Spinal cord (tissue), 10 donors: ENCODE results near the gene AP2A1. TPM values are rescaled to one million over a fixed set of nuclear protein-coding genes. Genes with fewer than 3 reads are reported as not detected.

ENCODE experiments used
- DNase-seq, 6 donors: peaks; one replicate each; pipeline versions ENCODE4 v3.0.0 to v3.0.0-alpha.2; 2013 to 2015; ENCODE audit warnings: low spot score in 6 of 6, low read depth in 4 of 6
- H3K27ac ChIP-seq: one replicate; pipeline ENCODE4 v1.5.1; 2013; ENCODE audit warnings: low read depth, low read length, control low read depth
- H3K27me3 ChIP-seq: one replicate; pipeline ENCODE4 v1.6.1; 2013; ENCODE audit warnings: low read length; ENCODE audit not compliant: control insufficient read depth, insufficient read depth
- H3K36me3 ChIP-seq: one replicate; pipeline ENCODE4 v1.6.1; 2013; ENCODE audit warnings: low read length; ENCODE audit not compliant: control insufficient read depth, insufficient read depth
- H3K4me1 ChIP-seq: one replicate; pipeline ENCODE4 v1.6.1; 2013; ENCODE audit warnings: low read length; ENCODE audit not compliant: control insufficient read depth, insufficient read depth
- H3K4me3 ChIP-seq: one replicate; pipeline ENCODE4 v1.5.1; 2013; ENCODE audit warnings: low read depth, low read length, control low read depth
- H3K9me3 ChIP-seq: one replicate; pipeline ENCODE4 v1.6.1; 2013; ENCODE audit warnings: low read length; ENCODE audit not compliant: control insufficient read depth, insufficient read depth
- WGBS: methylation state at CpG from one replicate; pipeline ENCODE4 v1.1.5; 2013; ENCODE audit warnings: missing lambda C conversion rate; ENCODE audit not compliant: insufficient coverage; 5-methylcytosine and 5-hydroxymethylcytosine counted together
- polyA plus RNA-seq, 2 donors: library from polyadenylated mRNA; unstranded; fragments of 120-200 nt; gene quantifications; one replicate each; pipeline ENCODE4 v1.2.1, GENCODE V29; 2013; ENCODE audit not compliant: insufficient read length in 2 of 2
- total RNA-seq, 2 donors: library from RNA; depleted of rRNA in 1 of 2; stranded (reverse); fragments of 120-200 nt in 1 of 2; fragments of >200 nt in 1 of 2; gene quantifications; one replicate each; pipeline versions ENCODE4 v1.2.3 to v1.2.4, GENCODE V29; 2013 to 2014
- donor health status: healthy.

AP2A1 gene
- total and polyA plus RNA-seq, 4 donors, result 58.5 to 156 (median 106) TPM

DNA sequence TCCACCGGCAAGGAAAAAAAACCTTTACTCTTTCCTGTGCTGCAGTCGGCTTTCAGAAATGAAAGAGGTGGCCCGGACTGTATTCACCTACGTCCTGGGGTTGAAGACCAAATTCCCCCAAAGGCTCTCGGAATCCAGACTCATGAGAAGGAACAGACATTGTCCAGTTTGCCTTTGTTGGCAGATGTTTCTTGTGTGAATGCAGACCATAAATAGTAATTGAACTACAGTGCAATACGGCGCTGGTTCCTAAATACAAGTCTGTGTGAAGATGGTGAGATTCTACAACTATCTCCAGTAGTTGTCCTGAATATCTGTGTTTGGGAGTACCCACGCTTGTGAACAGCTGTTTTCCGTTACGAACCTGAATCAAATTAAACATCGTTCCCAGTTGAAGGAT is 72.9 kb downstream of the AP2A1 start:
- 95% methylated on average over 11 of the region's 11 CpGs for WGBS
- Histone ChIP-seq H3K36me3 (peaks cover 67% of the 10 kb centered on the region), H3K27ac (no peak overlapping the region), H3K4me1 (no peaks in the 10 kb centered on the region), H3K4me3 (no peak overlapping the region), H3K27me3 (no peaks in the 10 kb centered on the region), H3K9me3 (no peaks in the 10 kb centered on the region)
- DNase-seq, result no peak

- no peak for DNase-seq
- WGBS, result 86% methylated on average over 11 of the region's 11 CpGs
- Histone ChIP-seq H3K9me3 (no peaks in the 10 kb centered on the region), H3K4me3 (no peak overlapping the region), H3K27me3 (no peaks in the 10 kb centered on the region), H3K36me3 (peaks cover 61% of the 10 kb centered on the region), H3K27ac (no peak overlapping the region), H3K4me1 (no peaks in the 10 kb centered on the region)
These were observed 73.5 kb downstream of the AP2A1 start for GRCh38 chr19:49840321-49840720.

GRCh38 chr19:49840736-49841249 is 74.0 kb downstream of the AP2A1 start:
- WGBS, result 86% methylated on average over 12 of the region's 17 CpGs
- no peaks in the 10 kb centered on the region for H3K9me3 ChIP-seq
- no peaks in the 10 kb centered on the region for H3K4me1 ChIP-seq
- no peak overlapping the region for H3K27ac ChIP-seq
- no peak for DNase-seq
- no peaks in the 10 kb centered on the region for H3K27me3 ChIP-seq
- peaks cover 57% of the 10 kb centered on the region for H3K36me3 ChIP-seq
- no peak overlapping the region for H3K4me3 ChIP-seq

DNA sequence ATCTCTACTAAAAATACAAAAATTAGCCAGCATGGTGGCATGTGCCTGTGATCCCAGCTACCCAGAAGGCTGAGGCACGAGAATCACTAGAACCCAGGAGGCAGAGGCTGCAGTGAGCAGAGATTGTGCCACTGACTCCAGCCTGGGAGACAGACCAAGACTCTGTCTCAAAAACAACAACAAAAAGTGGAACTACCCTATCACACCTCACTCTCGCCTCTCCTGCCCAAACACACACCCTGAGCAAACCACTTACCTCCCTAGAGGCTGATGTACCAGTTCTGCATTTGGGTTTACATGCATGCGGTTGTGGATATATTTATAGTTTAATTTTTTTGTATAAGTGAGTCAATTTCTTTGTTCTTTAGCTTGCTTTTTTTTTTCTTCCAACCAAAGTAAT is 76.5 kb downstream of the AP2A1 start:
- Histone ChIP-seq H3K4me1 (no peaks in the 10 kb centered on the region), H3K9me3 (no peaks in the 10 kb centered on the region), H3K36me3 (peaks cover 32% of the 10 kb centered on the region), H3K27ac (no peak overlapping the region), H3K27me3 (no peaks in the 10 kb centered on the region), H3K4me3 (no peak overlapping the region)
- 83% methylated on average over 1 of the region's 3 CpGs for WGBS
- DNase-seq, result no peak

DNA sequence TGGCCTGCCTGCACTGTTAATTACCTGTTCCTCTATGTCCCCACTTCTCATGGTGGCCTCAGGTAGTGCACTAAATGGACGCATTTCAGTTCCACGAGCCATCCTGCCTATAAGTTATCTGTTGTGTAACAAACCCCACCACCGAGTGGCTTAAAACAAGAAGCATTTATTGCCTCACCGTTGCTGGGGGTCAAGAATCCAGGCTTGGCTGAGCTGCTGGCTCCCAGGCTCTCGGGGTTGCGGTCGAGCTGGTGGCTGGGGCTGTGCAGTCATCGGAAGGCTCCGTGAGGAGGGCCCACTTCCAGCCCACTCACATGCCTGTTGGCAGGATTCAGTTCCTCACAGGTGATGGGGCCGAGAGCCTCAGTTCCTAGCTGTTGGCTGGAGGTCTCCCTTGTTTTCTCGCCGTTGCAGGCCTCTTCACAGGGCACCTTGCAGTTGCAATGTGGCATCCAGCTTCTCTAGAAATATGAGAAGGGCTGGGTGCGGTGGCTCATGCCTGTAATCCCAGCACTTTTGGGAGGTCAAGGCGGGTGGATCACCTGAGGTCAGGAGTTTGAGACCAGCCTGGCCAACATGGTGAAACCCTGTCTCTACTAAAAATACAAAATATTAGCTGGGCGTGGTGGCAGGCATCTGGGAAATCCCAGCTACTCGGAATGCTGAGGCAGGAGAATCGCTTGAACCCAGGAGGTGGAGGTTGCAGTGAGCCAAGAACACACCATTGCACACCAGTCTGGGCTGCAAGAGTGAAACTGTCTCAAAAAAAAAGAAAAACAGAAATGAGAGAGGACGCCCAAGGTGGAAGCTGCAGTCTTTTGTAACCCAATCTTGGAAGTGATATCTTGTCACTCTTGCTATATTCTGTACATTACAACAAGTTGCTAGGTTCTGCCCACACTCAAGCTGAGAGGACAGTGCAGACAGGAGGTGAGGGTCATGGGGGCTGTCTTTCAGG is 77.6 kb downstream of the AP2A1 start:
- H3K36me3 ChIP-seq, result peaks cover 24% of the 10 kb centered on the region
- H3K27ac ChIP-seq, result no peak overlapping the region
- H3K4me1 ChIP-seq, result no peaks in the 10 kb centered on the region
- no peak overlapping the region for H3K4me3 ChIP-seq
- no peaks in the 10 kb centered on the region for H3K27me3 ChIP-seq
- H3K9me3 ChIP-seq, result no peaks in the 10 kb centered on the region
- DNase-seq, result no peak
- WGBS, result 84% methylated on average over 15 of the region's 18 CpGs

GRCh38 chr19:49845414-49845813 is 78.6 kb downstream of the AP2A1 start:
- no peaks in the 10 kb centered on the region for H3K4me1 ChIP-seq
- no CpG with 5 or more reads among the region's 3 CpGs for WGBS
- no peaks in the 10 kb centered on the region for H3K9me3 ChIP-seq
- no peak overlapping the region for H3K4me3 ChIP-seq
- DNase-seq, result peak in 2 of 6 donors; percentile 45 to 52
- H3K27ac ChIP-seq, result no peak overlapping the region
- no peaks in the 10 kb centered on the region for H3K27me3 ChIP-seq
- peaks cover 21% of the 10 kb centered on the region for H3K36me3 ChIP-seq

DNA sequence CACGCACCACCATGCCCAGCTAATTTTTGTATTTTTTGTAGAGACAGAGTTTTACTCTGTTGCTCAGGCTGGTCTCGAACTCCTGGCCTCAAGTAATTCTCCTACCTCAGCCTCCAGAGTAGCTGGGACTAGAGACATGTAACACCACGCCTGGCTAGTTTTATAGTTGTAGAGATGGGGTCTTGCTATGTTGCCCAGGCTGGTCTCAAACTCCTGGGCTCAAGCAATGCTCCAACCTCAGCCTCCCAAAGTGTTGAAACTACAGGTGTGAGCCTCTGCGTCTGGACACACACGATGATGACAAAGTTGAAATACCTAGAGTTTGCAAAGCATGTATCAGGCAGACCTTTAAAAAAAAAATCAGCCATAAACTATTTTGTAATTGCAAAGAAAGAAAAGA is 79.6 kb downstream of the AP2A1 start:
- no peak for DNase-seq
- WGBS, result no CpG with 5 or more reads among the region's 5 CpGs
- Histone ChIP-seq H3K4me1 (no peaks in the 10 kb centered on the region), H3K4me3 (no peak overlapping the region), H3K36me3 (peaks cover 14% of the 10 kb centered on the region), H3K27me3 (no peaks in the 10 kb centered on the region), H3K27ac (no peak overlapping the region), H3K9me3 (no peaks in the 10 kb centered on the region)

DNA sequence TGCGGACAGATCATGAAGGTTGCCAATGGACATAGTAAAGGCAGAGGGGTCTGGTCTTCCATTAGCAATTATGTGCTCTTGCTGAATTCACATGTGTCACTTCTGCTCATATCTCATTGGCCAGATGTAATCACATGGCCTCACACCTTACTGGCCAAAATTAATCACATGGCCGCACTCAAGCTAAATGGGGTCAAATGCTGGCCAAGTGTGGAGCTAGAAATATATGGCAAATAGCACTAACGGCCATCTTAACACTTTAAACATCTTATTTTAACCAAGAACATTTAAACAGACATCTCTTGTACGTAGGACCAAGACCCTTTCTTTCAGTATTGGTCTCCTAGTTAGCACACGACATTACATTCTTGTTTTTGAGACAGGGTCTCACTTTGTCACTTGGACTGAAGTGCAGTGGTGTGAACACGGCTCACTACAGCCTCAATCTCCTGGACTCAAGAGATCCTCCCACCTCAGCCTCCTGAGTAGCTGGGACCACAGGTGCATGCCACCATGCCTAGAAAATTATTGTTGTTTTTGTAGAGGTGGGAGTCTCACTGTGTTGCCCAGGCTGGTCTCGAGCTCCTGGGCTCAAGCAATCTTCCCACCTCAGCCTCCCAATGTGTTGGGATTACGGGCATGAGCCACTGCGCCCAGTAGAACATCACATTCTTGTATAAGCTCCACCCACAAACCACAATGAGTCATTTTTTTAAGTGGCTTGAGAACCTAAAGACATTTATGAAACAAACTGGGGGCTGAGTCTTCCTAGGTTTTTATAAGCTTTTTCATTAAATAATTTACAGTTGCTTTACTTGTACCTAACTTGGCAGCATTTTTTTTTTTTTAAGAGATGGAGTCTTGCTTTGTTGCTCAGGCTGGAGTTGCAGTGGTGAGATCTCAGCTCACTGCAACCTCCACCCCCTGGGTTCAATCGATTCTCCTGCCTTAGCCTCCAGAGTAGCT is 81.2 kb downstream of the AP2A1 start:
- H3K4me3 ChIP-seq, result no peak overlapping the region
- no peak for DNase-seq
- H3K27me3 ChIP-seq, result no peaks in the 10 kb centered on the region
- H3K36me3 ChIP-seq, result peaks cover 9% of the 10 kb centered on the region
- no peak overlapping the region for H3K27ac ChIP-seq
- no peaks in the 10 kb centered on the region for H3K9me3 ChIP-seq
- peaks cover 13% of the 10 kb centered on the region for H3K4me1 ChIP-seq
- WGBS, result 100% methylated on average over 4 of the region's 10 CpGs

GRCh38 chr19:49848938-49849337 is 82.1 kb downstream of the AP2A1 start:
- no peak overlapping the region for H3K4me3 ChIP-seq
- H3K4me1 ChIP-seq, result peaks cover 23% of the 10 kb centered on the region
- no peaks in the 10 kb centered on the region for H3K27me3 ChIP-seq
- no peak for DNase-seq
- H3K27ac ChIP-seq, result no peak overlapping the region
- peaks cover 13% of the 10 kb centered on the region for H3K36me3 ChIP-seq
- no peaks in the 10 kb centered on the region for H3K9me3 ChIP-seq
- 100% methylated on average over 1 of the region's 3 CpGs for WGBS
